H4 (cell line): ENCODE results near the gene RLN3. TPM values are rescaled to one million over a fixed set of nuclear protein-coding genes. Genes with fewer than 3 reads are reported as not detected.

Source experiments
- DNase-seq: peaks from one replicate; pipeline ENCODE4 v3.0.0-alpha.2; 2015; ENCODE audit warnings: low spot score
- total RNA-seq: library from RNA; depleted of rRNA; stranded (reverse); fragments of >200 nt; shearing (Covaris generic); gene quantifications from 2 replicates; pipeline ENCODE4 v1.2.3, GENCODE V29; 2014; rRNA removed

The RLN3 gene
- total RNA-seq: not detected in 2 replicates

GRCh38 chr19:14027856-14028450, at the start of gene RLN3:
Gene RLN3, plus strand, starts transcription at chr19:14028148. Its CDS starts 57 bp downstream, at chr19:14028205.
- no peak for DNase-seq

GRCh38 chr19:13978351-13979243, 49.4 kb upstream of the RLN3 start:
- no peak for DNase-seq

GRCh38 chr19:13979244-13979615, 48.7 kb upstream of the RLN3 start:
- no peak for DNase-seq

GRCh38 chr19:13979686-13980085, 48.3 kb upstream of the RLN3 start:
- no peak for DNase-seq

GRCh38 chr19:13980340-13980739, 47.6 kb upstream of the RLN3 start:
- DNase-seq: no peak

GRCh38 chr19:13981021-13981420, 46.9 kb upstream of the RLN3 start:
- DNase-seq: no peak

- DNase-seq: no peak
Measured at GRCh38 chr19:13981467-13981866, 46.5 kb upstream of the RLN3 start.

- no peak for DNase-seq
Measured at GRCh38 chr19:13981988-13982501, 45.9 kb upstream of the RLN3 start.

- DNase-seq: no peak
Measured at GRCh38 chr19:13982773-13983172, 45.2 kb upstream of the RLN3 start.

- no peak for DNase-seq
Measured at GRCh38 chr19:13983213-13983889, 44.6 kb upstream of the RLN3 start.

GRCh38 chr19:13984186-13984585, 43.8 kb upstream of the RLN3 start:
- no peak for DNase-seq

GRCh38 chr19:13984875-13985741, 42.8 kb upstream of the RLN3 start:
- no peak for DNase-seq

- DNase-seq: no peak
Measured at GRCh38 chr19:13985771-13986347, 42.1 kb upstream of the RLN3 start.

GRCh38 chr19:13986348-13986904, 41.5 kb upstream of the RLN3 start:
- no peak for DNase-seq

GRCh38 chr19:13987101-13987890, 40.7 kb upstream of the RLN3 start:
- no peak for DNase-seq

- no peak for DNase-seq
Measured at GRCh38 chr19:13989487-13989886, 38.5 kb upstream of the RLN3 start.

GRCh38 chr19:13990085-13990484, 37.9 kb upstream of the RLN3 start:
- no peak for DNase-seq

- DNase-seq: no peak
Measured at GRCh38 chr19:13992025-13992424, 35.9 kb upstream of the RLN3 start.

- no peak for DNase-seq
Measured at GRCh38 chr19:13993590-13994300, 34.2 kb upstream of the RLN3 start.
